ENCODE results near the gene GCG. TPM values are rescaled to one million over a fixed set of nuclear protein-coding genes. Genes with fewer than 3 reads are reported as not detected.

Gene GCG
- not detected in 2 replicates for total RNA-seq

GRCh38 chr2:162152147-162152546 lies at the start of gene GCG:
TSS of gene GCG (minus strand) at chr2:162152247. CDS start at chr2:162149178, 3,069 bp downstream.
- no peak for DNase-seq (ENCODE audit: low read depth, low spot score)

DNA sequence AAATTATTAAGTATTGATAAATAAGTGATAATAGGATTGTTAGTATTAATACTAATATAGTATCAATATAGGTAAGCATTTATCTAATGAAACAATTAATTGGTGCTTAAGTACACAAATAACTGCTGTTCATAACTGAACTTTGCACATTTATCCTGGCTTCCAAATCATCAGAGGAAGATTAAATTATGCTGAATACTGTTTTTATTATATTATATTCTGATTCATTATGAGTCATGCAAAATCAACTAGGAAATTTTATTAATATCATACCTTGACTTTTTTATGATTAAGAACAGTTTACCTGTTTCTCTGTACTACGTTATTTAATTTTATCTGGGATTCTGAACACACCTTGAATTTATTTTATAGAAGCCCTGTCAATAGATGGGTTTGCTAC lies 48.6 kb upstream of the GCG start:
- no peak for DNase-seq (ENCODE audit: low read depth, low spot score)

DNA sequence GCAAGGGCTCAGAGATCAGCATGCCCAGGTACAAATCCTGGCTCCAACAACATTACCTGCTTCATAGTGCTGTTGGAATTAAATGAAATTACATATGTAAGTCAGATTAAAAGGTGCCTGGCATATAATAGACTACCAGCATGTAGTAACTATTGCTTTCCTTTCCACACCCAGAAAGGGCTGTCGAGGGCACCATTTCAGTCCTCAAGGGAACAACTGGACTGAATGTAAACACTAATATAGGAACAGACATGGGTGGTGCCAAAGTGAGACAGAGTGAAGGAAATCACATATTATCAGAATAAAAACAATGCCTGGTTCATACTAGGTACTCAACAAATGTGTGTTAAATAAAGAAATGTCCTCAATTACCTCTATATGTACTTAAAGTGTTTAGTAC lies 47.9 kb upstream of the GCG start:
- DNase-seq (ENCODE audit: low read depth, low spot score) = no peak

GRCh38 chr2:162198239-162198638 lies 46.2 kb upstream of the GCG start:
- DNase-seq (ENCODE audit: low read depth, low spot score) = no peak

DNA sequence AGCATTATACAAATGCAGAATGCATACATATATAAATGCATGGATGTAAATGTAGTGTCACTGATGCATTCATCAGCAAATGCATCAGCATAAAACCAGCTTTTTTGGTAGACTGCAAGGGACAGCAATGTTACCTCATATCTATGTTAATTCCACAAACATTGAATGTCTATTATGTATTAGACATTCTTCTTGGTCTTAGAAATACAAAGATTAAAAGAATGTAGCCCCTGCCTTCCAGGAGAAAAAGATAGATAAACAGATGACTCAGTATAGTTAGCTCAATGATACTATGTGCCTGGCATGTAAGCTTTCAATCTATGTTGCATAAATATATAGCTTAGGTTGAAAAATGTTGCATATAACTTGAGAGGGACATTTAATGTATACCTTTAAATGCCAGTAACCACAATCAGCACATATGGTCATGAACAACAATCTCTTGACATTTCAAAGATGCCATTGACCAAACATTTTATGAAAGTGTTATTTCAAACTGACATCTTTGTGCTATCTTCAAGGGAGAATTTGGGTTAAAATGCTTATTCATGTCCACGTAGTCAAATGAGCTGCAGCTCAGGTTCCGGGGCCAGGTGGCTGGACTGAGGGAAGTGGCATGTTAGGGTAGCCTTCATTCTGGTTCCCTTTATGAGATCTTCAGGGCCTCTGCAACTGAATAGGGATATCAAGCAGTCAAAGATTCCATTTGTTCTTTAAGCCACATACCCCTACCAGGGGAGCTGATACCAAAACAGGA lies 45.2 kb upstream of the GCG start:
- no peak for DNase-seq (ENCODE audit: low read depth, low spot score)

DNA sequence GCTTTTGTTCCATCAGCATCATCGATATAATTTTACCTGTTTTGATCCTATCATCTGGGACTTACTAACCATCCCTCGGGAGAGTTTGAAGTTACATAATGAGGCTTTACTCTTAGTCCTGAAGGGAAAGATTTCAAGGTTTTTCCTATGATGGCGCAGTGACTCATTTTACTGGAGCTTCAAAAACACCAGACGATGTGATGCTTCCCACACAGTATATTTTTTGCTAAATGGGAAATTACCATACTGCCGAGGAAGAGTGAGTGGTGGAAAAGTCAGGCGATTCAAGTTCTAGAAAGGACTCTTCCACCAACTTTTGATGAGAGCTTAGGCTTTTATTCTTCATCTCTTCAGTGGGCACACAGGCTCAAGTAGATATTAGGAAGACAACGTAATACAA lies 44.6 kb upstream of the GCG start:
- no peak for DNase-seq (ENCODE audit: low read depth, low spot score)

- no peak for DNase-seq (ENCODE audit: low read depth, low spot score)
These were observed 36.4 kb upstream of the GCG start for GRCh38 chr2:162188451-162188850.

- DNase-seq (ENCODE audit: low read depth, low spot score) = no peak
These were observed 33.6 kb upstream of the GCG start for GRCh38 chr2:162185541-162186232.

DNA sequence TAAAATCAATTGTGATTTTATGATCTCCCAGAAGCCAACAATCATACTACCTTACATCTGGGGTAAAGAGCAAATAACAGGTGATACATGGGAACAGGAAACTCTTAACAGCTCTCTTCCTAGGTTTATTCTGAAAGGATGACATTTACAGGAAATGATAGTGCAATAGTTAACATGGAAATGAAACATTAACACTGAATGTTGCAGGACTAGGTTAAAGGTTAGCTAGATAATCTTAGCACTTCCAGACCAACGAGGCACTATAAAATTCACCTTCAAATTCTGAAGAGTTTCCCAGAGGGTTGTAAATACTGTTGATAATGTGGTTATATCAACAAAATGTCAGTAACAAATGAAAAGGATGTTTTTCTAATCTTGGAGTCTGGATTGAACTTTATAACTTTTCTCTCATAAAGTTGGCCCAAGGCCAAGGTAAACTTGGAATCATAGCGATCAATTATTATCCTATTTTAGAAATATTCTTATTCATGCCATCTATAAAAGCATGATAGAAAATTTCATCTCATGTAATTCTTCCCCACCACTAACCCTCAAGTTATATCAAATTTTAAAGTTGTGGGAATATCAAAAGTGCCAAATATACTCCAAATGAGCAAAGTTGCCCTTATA lies 32.9 kb upstream of the GCG start:
- DNase-seq (ENCODE audit: low read depth, low spot score) = no peak

DNA sequence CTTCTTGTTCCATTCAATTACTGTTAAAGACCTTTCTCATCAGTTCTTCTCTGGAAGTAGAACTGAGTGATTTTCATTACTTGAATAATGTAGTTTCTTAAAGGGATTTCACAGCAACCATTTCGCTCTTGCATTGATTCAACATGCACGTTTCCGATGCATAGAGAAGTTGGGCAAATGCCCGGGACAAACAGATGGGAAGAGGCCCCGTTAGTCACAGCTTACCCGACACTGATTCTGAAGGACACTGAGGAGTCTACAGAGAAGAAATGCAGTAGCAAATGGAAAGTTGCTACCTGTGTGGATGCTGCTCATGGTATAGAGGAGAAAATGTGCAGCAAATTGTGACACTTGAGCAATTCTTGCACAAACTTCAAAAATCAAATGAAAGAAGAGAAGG lies 32.3 kb upstream of the GCG start:
- no peak for DNase-seq (ENCODE audit: low read depth, low spot score)

DNA sequence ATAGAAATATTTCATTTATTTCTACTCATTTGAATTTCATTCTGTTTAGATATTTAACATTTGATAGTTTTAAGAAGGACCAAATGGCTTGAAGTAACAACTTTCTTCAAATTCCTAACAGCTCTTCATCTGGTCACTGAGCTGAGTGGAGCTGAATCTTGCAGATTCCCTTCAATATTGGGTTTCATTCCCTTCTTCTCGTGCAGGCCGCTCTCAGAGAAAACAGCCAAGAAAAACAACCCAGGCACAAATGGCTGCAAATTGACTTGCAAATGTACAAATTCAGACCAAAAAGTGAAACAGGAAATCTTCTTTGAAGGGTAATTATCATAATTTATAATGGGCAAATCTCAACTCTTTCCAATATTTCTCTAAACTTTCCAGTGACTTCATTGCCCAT lies 30.3 kb upstream of the GCG start:
- no peak for DNase-seq (ENCODE audit: low read depth, low spot score)

- no peak for DNase-seq (ENCODE audit: low read depth, low spot score)
These were observed 25.3 kb upstream of the GCG start for GRCh38 chr2:162177301-162177700.

- no peak for DNase-seq (ENCODE audit: low read depth, low spot score)
These were observed 23.7 kb upstream of the GCG start for GRCh38 chr2:162175714-162176113.

- DNase-seq (ENCODE audit: low read depth, low spot score) = no peak
These were observed 22.7 kb upstream of the GCG start for GRCh38 chr2:162174746-162175145.

DNA sequence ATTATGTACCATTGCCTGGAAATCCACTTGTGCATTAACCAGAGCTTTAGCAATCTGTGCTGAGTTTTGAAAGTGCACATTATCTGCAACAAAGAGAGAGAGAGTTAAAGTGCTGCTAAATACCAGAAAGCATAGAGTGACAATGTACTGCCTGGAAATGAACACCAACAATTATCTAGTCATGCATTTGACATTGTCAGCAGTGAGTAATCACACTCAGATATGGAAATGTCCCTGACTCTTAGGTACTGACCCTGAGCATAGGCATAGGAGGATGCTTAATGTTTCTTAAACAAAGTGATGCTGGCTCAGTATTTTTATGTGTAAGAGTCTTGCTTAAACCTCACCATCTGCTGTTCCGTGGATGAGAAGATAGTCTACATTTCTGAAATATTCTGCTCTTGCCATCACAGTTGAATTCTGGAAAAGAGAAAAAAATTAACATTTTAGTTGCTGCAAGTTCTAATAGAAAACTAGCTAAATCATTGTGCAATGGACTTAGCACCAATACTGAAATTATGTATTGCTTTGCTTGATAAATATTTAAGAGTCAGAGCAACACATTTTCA lies 20.8 kb upstream of the GCG start:
- no peak for DNase-seq (ENCODE audit: low read depth, low spot score)

DNA sequence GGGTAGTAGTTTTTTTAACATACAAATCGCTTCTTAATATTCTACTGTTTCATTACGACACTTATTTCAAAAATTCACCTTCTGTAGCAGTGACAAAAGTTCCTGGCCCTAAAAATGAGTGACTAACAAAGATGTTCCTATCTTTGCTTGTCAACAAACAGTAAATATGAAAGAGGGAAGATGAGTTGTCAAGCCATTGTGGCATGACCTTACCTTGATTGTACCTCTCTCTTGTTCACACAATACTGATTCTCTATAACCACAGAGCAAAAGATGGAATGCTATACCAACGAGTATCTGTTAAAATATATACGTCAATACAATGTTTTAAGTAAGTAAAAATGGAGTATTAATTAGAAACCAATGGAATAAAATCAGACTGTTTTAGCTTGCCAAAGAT lies 14.7 kb upstream of the GCG start:
- no peak for DNase-seq (ENCODE audit: low read depth, low spot score)

- DNase-seq (ENCODE audit: low read depth, low spot score) = no peak
These were observed 14.1 kb upstream of the GCG start for GRCh38 chr2:162166174-162166573.

DNA sequence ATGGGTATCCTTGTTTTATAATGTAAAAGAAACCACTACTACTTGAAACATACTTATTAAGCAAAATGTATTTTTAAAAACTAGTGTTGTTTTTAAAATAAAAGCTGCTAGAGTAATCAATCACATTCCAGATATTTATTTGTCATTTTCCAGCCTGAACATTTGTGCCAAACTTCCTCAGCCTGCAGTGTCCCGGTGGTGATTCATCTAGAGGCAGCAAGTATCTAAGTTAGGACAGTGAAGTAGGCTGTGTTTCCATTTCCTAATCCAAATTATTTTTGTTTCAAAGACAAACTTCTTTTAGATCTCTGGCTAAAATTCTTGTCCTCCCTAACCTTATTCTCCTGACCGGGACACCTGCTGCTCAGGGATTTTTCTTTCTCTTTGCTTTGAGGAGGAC lies 12.8 kb upstream of the GCG start:
- DNase-seq (ENCODE audit: low read depth, low spot score) = no peak

GRCh38 chr2:162159446-162159845 lies 7.4 kb upstream of the GCG start:
- DNase-seq (ENCODE audit: low read depth, low spot score) = no peak

- no peak for DNase-seq (ENCODE audit: low read depth, low spot score)
These were observed 4.1 kb upstream of the GCG start for GRCh38 chr2:162156149-162156548.

DNA sequence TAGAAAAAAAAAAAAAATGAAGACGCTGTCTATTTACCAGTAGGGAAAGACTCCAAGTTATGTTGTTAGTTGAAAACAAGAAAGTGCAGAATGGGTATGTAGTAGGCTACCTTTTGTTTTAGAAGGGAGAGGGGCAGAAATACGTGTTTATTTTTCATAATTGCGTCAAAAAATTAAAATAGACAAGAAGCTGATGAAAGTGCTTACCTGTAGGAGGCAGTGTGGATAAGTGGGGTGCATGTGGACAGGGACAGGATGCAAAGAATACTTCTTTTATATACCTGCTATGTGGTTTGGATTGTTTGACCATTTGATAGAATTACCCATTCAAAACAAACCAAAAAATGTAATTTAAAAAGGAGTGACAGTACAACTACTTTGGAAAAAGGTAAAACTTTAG lies 3.0 kb upstream of the GCG start:
- no peak for DNase-seq (ENCODE audit: low read depth, low spot score)

GRCh38 chr2:162153608-162154224 lies 1.7 kb upstream of the GCG start:
- DNase-seq (ENCODE audit: low read depth, low spot score) = peak; percentile 10

Measured in pulmonary artery endothelial cell (primary cell).